Stimulated activated CD8-positive, alpha-beta memory T cell treated with anti-CD3 and anti-CD28 coated beads, Interleukin-15, amount 100 ng/mL, for 48 hours (primary cell): ENCODE results near the gene NHSL2.
"Not testable (repeated sequence)": the region's sequence is repeated elsewhere in the genome, so short reads cannot be mapped to it uniquely, and the experiment has no call there.

Source experiments
- DNase-seq, 2 donors: peaks; one replicate each; pipeline ENCODE4 v3.0.0-alpha.2; 2020; ENCODE audit warnings: low read depth in 2 of 2

NHSL2 gene

GRCh38 chrX:71923516-71923915 lies 12.9 kb downstream of the NHSL2 start:
- no peak for DNase-seq

- no peak for DNase-seq
These were observed 16.4 kb downstream of the NHSL2 start for GRCh38 chrX:71927040-71927439.

GRCh38 chrX:71928856-71929255 lies 18.2 kb downstream of the NHSL2 start:
- no peak for DNase-seq

- DNase-seq: no peak
These were observed 19.7 kb downstream of the NHSL2 start for GRCh38 chrX:71930298-71930697.

- no peak for DNase-seq
These were observed 24.8 kb downstream of the NHSL2 start for GRCh38 chrX:71935476-71935875.

- no peak for DNase-seq
These were observed 26.0 kb downstream of the NHSL2 start for GRCh38 chrX:71936632-71937031.

GRCh38 chrX:71938371-71938770 lies 27.7 kb downstream of the NHSL2 start:
- DNase-seq: no peak

- DNase-seq: no peak
These were observed 30.5 kb downstream of the NHSL2 start for GRCh38 chrX:71941145-71941544.

GRCh38 chrX:71941776-71942175 lies 31.1 kb downstream of the NHSL2 start:
- no peak for DNase-seq

GRCh38 chrX:71944369-71944768 lies 33.7 kb downstream of the NHSL2 start:
- DNase-seq: no peak

- DNase-seq: no peak
These were observed 34.7 kb downstream of the NHSL2 start for GRCh38 chrX:71945237-71945805.

GRCh38 chrX:71949363-71949762 lies 38.7 kb downstream of the NHSL2 start:
- DNase-seq: no peak

- no peak for DNase-seq
These were observed 39.3 kb downstream of the NHSL2 start for GRCh38 chrX:71949844-71950445.

GRCh38 chrX:71953391-71953790 lies 42.7 kb downstream of the NHSL2 start:
- DNase-seq: no peak

GRCh38 chrX:71953946-71954345 lies 43.3 kb downstream of the NHSL2 start:
- DNase-seq: no peak

- no peak for DNase-seq
These were observed 43.8 kb downstream of the NHSL2 start for GRCh38 chrX:71954458-71954857.

GRCh38 chrX:71955530-71956120 lies 45.0 kb downstream of the NHSL2 start:
- no peak for DNase-seq

- DNase-seq: no peak
These were observed 47.6 kb downstream of the NHSL2 start for GRCh38 chrX:71958281-71958675.

GRCh38 chrX:71964184-71964583 lies 53.5 kb downstream of the NHSL2 start:
- DNase-seq: not testable (repeated sequence)

- DNase-seq: no peak
These were observed 64.3 kb downstream of the NHSL2 start for GRCh38 chrX:71974916-71975315.

- no peak for DNase-seq
These were observed 66.1 kb downstream of the NHSL2 start for GRCh38 chrX:71976753-71977152.

GRCh38 chrX:71978164-71978563 lies 67.5 kb downstream of the NHSL2 start:
- DNase-seq: no peak

GRCh38 chrX:71989768-71990426 lies 79.3 kb downstream of the NHSL2 start:
- DNase-seq: no peak
